T-helper 22 cell (primary cell): ENCODE results near the gene LRRC8B.
"Not testable (repeated sequence)": the region's sequence is repeated elsewhere in the genome, so short reads cannot be mapped to it uniquely, and the experiment has no call there.

ENCODE experiments used
- DNase-seq: peaks from one replicate; pipeline ENCODE4 v3.0.0-alpha.2; 2020; ENCODE audit warnings: low read depth

Gene LRRC8B

GRCh38 chr1:89584781-89585180 is 60.2 kb downstream of the LRRC8B start:
- no peak for DNase-seq

- no peak for DNase-seq
Measured at GRCh38 chr1:89587729-89588161, 63.1 kb downstream of the LRRC8B start.

- no peak for DNase-seq
Measured at GRCh38 chr1:89588480-89588879, 63.9 kb downstream of the LRRC8B start.

GRCh38 chr1:89589515-89589914 is 64.9 kb downstream of the LRRC8B start:
- DNase-seq = no peak

GRCh38 chr1:89590341-89591080 is 65.9 kb downstream of the LRRC8B start:
- no peak for DNase-seq

GRCh38 chr1:89592861-89593302 is 68.3 kb downstream of the LRRC8B start:
- not testable (repeated sequence) for DNase-seq

GRCh38 chr1:89594096-89594740 is 69.6 kb downstream of the LRRC8B start:
- DNase-seq = no peak

GRCh38 chr1:89596698-89597097 is 72.1 kb downstream of the LRRC8B start:
- no peak for DNase-seq

- DNase-seq = no peak
Measured at GRCh38 chr1:89598450-89599331, 74.1 kb downstream of the LRRC8B start.

GRCh38 chr1:89599332-89599630 is 74.7 kb downstream of the LRRC8B start:
- DNase-seq = no peak

GRCh38 chr1:89600451-89601224 is 76.0 kb downstream of the LRRC8B start:
- DNase-seq = no peak

- DNase-seq = no peak
Measured at GRCh38 chr1:89602871-89603404, 78.3 kb downstream of the LRRC8B start.

GRCh38 chr1:89603651-89604413 is 79.2 kb downstream of the LRRC8B start:
- no peak for DNase-seq

GRCh38 chr1:89604414-89604735 is 79.7 kb downstream of the LRRC8B start:
- no peak for DNase-seq

- no peak for DNase-seq
Measured at GRCh38 chr1:89605692-89606091, 81.1 kb downstream of the LRRC8B start.

- no peak for DNase-seq
Measured at GRCh38 chr1:89606227-89606980, 81.8 kb downstream of the LRRC8B start.

GRCh38 chr1:89607156-89607555 is 82.5 kb downstream of the LRRC8B start:
- peak; percentile 28 for DNase-seq

- no peak for DNase-seq
Measured at GRCh38 chr1:89607586-89608318, 83.1 kb downstream of the LRRC8B start.

- peak; percentile 79 for DNase-seq
Measured at GRCh38 chr1:89608319-89608983, 83.8 kb downstream of the LRRC8B start.
